ENCODE data around the gene MUC5AC. TPM values are rescaled to one million over a fixed set of nuclear protein-coding genes. Genes with fewer than 3 reads are reported as not detected.
A peak's percentile ranks its signal among the peaks of the same experiment; 100 is the strongest.

Gene MUC5AC
- total and polyA plus RNA-seq, 11 donors = not detected

- no peaks in the 10 kb centered on the region for H3K4me1 ChIP-seq
- H3K27ac ChIP-seq = no peak overlapping the region
- WGBS, 4 donors = 83 to 87% (median 84%) methylated on average over 22 to 28 of the region's 28 CpGs
- H3K9me3 ChIP-seq = no peaks in the 10 kb centered on the region
- no peak for DNase-seq
- ATAC-seq = no peak
- no peak overlapping the region for H3K4me3 ChIP-seq
- H3K36me3 ChIP-seq = no peaks in the 10 kb centered on the region
- TF ChIP-seq POLR2A (IDR thresholded peaks at IDR 0.05) (no peak), CTCF (IDR thresholded peaks at IDR 0.05) (no peak)
- H3K27me3 ChIP-seq = peaks cover 0 to 16% (median 0%) of the 10 kb centered on the region in 9 donors
- intact Hi-C loops (cut with DNase I) = no loop called here
Measured at GRCh38 chr11:1109101-1109917, 48.4 kb upstream of the MUC5AC start.

GRCh38 chr11:1109918-1110705 is 47.6 kb upstream of the MUC5AC start:
- no peak for ATAC-seq
- intact Hi-C loops (cut with DNase I) = no loop called here
- no peak overlapping the region for H3K4me3 ChIP-seq
- TF ChIP-seq POLR2A (IDR thresholded peaks at IDR 0.05) = no peak
- no peak for TF ChIP-seq CTCF (IDR thresholded peaks at IDR 0.05)
- peaks cover 0 to 16% (median 0%) of the 10 kb centered on the region in 9 donors for H3K27me3 ChIP-seq
- no peaks in the 10 kb centered on the region for H3K36me3 ChIP-seq
- H3K27ac ChIP-seq = no peak overlapping the region
- 84 to 90% (median 89%) methylated on average over 23 to 39 of the region's 39 CpGs for WGBS, 4 donors
- no peaks in the 10 kb centered on the region for H3K9me3 ChIP-seq
- H3K4me1 ChIP-seq = no peaks in the 10 kb centered on the region
- DNase-seq = peak in 1 of 5 donors; percentile 17

- DNase-seq = peak in 1 of 5 donors; percentile 13
- no peak overlapping the region for H3K27ac ChIP-seq
- no peaks in the 10 kb centered on the region for H3K36me3 ChIP-seq
- ATAC-seq = no peak
- TF ChIP-seq CTCF (IDR thresholded peaks at IDR 0.05) = no peak
- TF ChIP-seq POLR2A (IDR thresholded peaks at IDR 0.05) = no peak
- no peaks in the 10 kb centered on the region for H3K9me3 ChIP-seq
- peaks cover 0 to 16% (median 0%) of the 10 kb centered on the region in 9 donors for H3K27me3 ChIP-seq
- no peak overlapping the region for H3K4me3 ChIP-seq
- 77 to 90% (median 84%) methylated on average over 8 to 10 of the region's 10 CpGs for WGBS, 4 donors
- intact Hi-C loops (cut with DNase I) = no loop called here
- H3K4me1 ChIP-seq = no peaks in the 10 kb centered on the region
Measured at GRCh38 chr11:1111545-1112212, 46.1 kb upstream of the MUC5AC start.

Measured in heart left ventricle (tissue), 16 donors.